Heart left ventricle (tissue), 16 donors: Measurements from ENCODE around the gene OSCP1. TPM values are rescaled to one million over a fixed set of nuclear protein-coding genes. Genes with fewer than 3 reads are reported as not detected.

Source experiments
- ATAC-seq, 4 donors: fragments of 200-7000 bp; cut with Tn5 transposase; one replicate each; pipeline ENCODE4 v1.9.1; 2020 to 2022; ENCODE audit warnings: moderate library complexity in 4 of 4, mild to moderate bottlenecking in 3 of 4, moderate number of reproducible peaks in 1 of 4
- DNase-seq, 5 donors: peaks; one replicate each; pipeline ENCODE4 v3.0.0-alpha.2; 2020
- H3K27ac ChIP-seq, 12 donors: fragments of 200-600 bp; sonication (generic) in 4 of 12; one replicate each; pipeline versions ENCODE4 v1.5.0 to v1.8.0; 2016 to 2022; ENCODE audit warnings: mild to moderate bottlenecking in 2 of 12
- H3K27me3 ChIP-seq, 9 donors: fragments of 200-600 bp; sonication (generic) in 2 of 9; one replicate each; pipeline versions ENCODE4 v1.5.1 to v1.8.0; 2016 to 2022; ENCODE audit warnings: mild to moderate bottlenecking in 3 of 9
- H3K36me3 ChIP-seq, 9 donors: fragments of 200-600 bp; sonication (generic) in 2 of 9; one replicate each; pipeline versions ENCODE4 v1.5.0 to v1.8.0; 2018 to 2022; ENCODE audit warnings: mild to moderate bottlenecking in 2 of 9
- H3K4me1 ChIP-seq, 12 donors: fragments of 200-600 bp; sonication (generic) in 4 of 12; one replicate each; pipeline versions ENCODE4 v1.5.0 to v1.8.0; 2016 to 2022; ENCODE audit warnings: mild to moderate bottlenecking in 3 of 12
- H3K4me3 ChIP-seq, 12 donors: fragments of 200-600 bp; sonication (generic) in 4 of 12; one replicate each; pipeline versions ENCODE4 v1.5.0 to v1.8.0; 2017 to 2022; ENCODE audit warnings: mild to moderate bottlenecking in 9 of 12, moderate library complexity in 4 of 12
- H3K9me3 ChIP-seq, 12 donors: fragments of 200-600 bp; sonication (generic) in 4 of 12; one replicate each; pipeline versions ENCODE4 v1.5.0 to v1.8.0; 2016 to 2022; ENCODE audit warnings: mild to moderate bottlenecking in 1 of 12
- POLR2A ChIP-seq, 2 donors: fragments of 450-650 bp; IDR thresholded peaks; one replicate each; pipeline ENCODE4 v1.6.1; 2017; ENCODE audit warnings: antibody characterized with exemption in 2 of 2, mild to moderate bottlenecking in 2 of 2, moderate library complexity in 2 of 2
- WGBS, 4 donors: extraction: QIAGEN DNeasy Blood & Tissue Kit in 2 of 4; methylation state at CpG; one replicate each; pipeline versions ENCODE4 v1.1.5 to v1.1.7; 2013 to 2018; 5-methylcytosine and 5-hydroxymethylcytosine counted together
- intact Hi-C, 10 donors: fragments of 100-400 bp; cut with DNase I; formaldehyde crosslinking; loops; one replicate each; pipeline versions ENCODE4 v1.11.1 to v1.14.2; 2022
- polyA plus RNA-seq, 2 donors: library from polyadenylated mRNA; stranded (reverse); fragments of 200-250 nt; gene quantifications; one replicate each; pipeline ENCODE4 v1.2.3, GENCODE V29; 2013
- total RNA-seq, 9 donors: library from RNA; depleted of rRNA in 2 of 9; stranded (reverse); fragments of >200 nt in 2 of 9; fragmentation: NEBNext Ultra II Directional in 3 of 9; extraction: Animal tissue kit (Norgen Biotek cat#: 25700) in 3 of 9; gene quantifications; one replicate each; pipeline versions ENCODE4 v1.1.0 to v1.2.4, GENCODE V29; 2016 to 2023
- TF ChIP-seq, protein P1 (sequence below), 12 donors: fragments of 200-600 bp; sonication (generic) in 4 of 12; IDR thresholded peaks; one replicate each; pipeline versions ENCODE4 v1.5.0 to v1.8.0; 2018 to 2022; ENCODE audit warnings: antibody characterized with exemption in 12 of 12, mild to moderate bottlenecking in 5 of 12
- donor health status: ischemic (EF 13 %, LVEDD 7.1; RV severe dilation, severe dysfunction).
- donor health status: healthy with polysubstance abuse.
- donor health status: DM: no; HTN: yes; CAD: no.
- donor health status: DM: no; HTN: no; CAD: no.
- donor health status: ischemic (EF 25% LVEDD 6.9; RV normal size, moderate dysfunction).
- donor health status: ischemic (EF 25% LVEDD 5.7; RV mildly dilated, moderate dysfunction).
- donor health status: healthy.
- donor health status: DM: yes; HTN: yes; CAD: no.
- donor health status: ischemic (EF 35%, LVEDD 5.7; RV mildly dilated, moderate dysfunction).
- donor health status: nonischemic (EF 11% LVEDD 7.7; RV severe dilation, severe dysfunction).
- donor health status: DM: yes; HTN: yes; CAD: no.
- donor health status: PGD.
- donor health status: ischemic (EF 29% LVEDD 5.4; RV normal size, mild dysfunction).
- donor health status: nonischemic (EF 23%, LVEDD 6.1; RV moderate dilation, normal function).

The OSCP1 gene
- total and polyA plus RNA-seq, 11 donors = 3.8 to 11.5 (median 6.0) TPM

DNA sequence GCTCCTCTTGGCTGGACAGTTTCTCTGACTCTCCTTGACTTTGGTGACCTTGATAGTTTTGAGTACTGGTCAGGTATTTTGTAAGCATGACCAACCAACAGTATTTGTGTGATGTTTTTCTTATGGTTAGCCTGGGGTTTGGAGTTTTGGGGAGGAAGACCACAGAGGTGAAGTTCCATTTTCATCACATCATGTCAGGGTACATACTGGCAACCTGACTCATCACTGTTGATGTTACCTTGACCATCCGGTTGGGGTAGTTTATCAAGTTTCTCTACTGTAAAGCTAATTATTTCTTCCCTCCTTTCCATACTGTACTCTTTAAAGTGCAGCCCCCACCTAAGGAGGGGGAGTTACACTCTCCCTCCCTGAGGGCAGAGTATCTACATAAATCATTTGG, 13.4 kb downstream of the OSCP1 start:
- TF ChIP-seq, protein P1, sequence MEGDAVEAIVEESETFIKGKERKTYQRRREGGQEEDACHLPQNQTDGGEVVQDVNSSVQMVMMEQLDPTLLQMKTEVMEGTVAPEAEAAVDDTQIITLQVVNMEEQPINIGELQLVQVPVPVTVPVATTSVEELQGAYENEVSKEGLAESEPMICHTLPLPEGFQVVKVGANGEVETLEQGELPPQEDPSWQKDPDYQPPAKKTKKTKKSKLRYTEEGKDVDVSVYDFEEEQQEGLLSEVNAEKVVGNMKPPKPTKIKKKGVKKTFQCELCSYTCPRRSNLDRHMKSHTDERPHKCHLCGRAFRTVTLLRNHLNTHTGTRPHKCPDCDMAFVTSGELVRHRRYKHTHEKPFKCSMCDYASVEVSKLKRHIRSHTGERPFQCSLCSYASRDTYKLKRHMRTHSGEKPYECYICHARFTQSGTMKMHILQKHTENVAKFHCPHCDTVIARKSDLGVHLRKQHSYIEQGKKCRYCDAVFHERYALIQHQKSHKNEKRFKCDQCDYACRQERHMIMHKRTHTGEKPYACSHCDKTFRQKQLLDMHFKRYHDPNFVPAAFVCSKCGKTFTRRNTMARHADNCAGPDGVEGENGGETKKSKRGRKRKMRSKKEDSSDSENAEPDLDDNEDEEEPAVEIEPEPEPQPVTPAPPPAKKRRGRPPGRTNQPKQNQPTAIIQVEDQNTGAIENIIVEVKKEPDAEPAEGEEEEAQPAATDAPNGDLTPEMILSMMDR (IDR thresholded peaks at IDR 0.05) = no peak
- no peak for TF ChIP-seq POLR2A (IDR thresholded peaks at IDR 0.05)
- H3K4me3 ChIP-seq = no peak overlapping the region
- ATAC-seq (no peak), DNase-seq (no peak)
- no peaks in the 10 kb centered on the region for H3K9me3 ChIP-seq
- no peak overlapping the region for H3K27ac ChIP-seq
- WGBS, 4 donors = 71 to 80% (median 77%) methylated on average over 1 of the region's 1 CpG
- H3K27me3 ChIP-seq = no peaks in the 10 kb centered on the region
- peaks cover 0 to 34% (median 6%) of the 10 kb centered on the region in 9 donors for H3K36me3 ChIP-seq
- intact Hi-C loops = no loop called here
- peaks cover 0 to 4% (median 0%) of the 10 kb centered on the region in 12 donors for H3K4me1 ChIP-seq

DNA sequence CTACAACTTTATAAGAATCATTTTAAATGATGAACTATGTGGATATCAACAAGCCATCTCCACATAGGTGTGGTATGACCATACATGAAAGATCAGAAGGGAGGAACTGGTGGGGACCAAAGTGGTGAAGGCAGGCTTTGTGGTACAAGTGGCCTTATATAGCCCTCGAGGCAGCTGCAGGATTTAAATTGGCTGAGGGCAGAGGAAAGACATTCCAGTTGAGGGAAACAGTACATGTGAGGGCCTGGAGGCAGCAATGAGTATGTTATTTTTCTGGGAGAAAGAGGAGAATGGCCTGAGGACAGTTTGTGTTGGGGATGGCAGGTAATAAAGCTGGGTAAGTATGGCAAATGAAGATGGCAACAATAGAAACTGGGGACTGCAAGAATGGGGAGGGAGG, 17.1 kb downstream of the OSCP1 start:
- WGBS, 4 donors = 28 to 60% (median 41%) methylated on average over 1 of the region's 1 CpG
- no peaks in the 10 kb centered on the region for H3K9me3 ChIP-seq
- H3K4me3 ChIP-seq = no peak overlapping the region
- no peaks in the 10 kb centered on the region for H3K27me3 ChIP-seq
- intact Hi-C loops = no loop called here
- peak overlapping the region in 1 of 12 donors; percentile 22 for H3K27ac ChIP-seq
- H3K4me1 ChIP-seq = peaks cover 0 to 4% (median 0%) of the 10 kb centered on the region in 12 donors
- ATAC-seq (no peak), DNase-seq (no peak)
- H3K36me3 ChIP-seq = peaks cover 0 to 41% (median 14%) of the 10 kb centered on the region in 9 donors
- no peak for TF ChIP-seq POLR2A (IDR thresholded peaks at IDR 0.05)
- TF ChIP-seq, protein P1 (IDR thresholded peaks at IDR 0.05) = no peak

DNA sequence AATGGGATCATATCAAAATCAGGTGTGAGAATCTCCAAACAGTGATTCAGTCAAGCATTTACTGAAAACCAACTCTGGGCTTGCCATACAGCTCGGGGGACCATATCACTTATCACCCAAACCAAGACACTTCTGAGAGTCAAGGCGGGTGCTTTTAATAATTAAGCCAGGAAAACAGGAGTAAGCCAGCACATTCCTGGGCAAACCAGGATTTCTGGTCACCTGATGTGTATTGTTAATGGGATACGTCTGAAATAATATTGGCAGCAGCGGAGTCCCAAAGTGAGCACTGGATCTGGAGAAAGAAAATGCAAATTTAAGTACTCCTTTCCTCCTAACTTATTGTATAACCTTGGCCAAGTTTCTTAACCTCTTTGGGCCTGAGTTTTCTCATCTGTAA, 17.6 kb downstream of the OSCP1 start:
- intact Hi-C loops = no loop called here
- peaks cover 0 to 4% (median 0%) of the 10 kb centered on the region in 12 donors for H3K4me1 ChIP-seq
- H3K27ac ChIP-seq = peak overlapping the region in 1 of 12 donors; percentile 22
- 59 to 69% (median 67%) methylated on average over 4 of the region's 4 CpGs for WGBS, 4 donors
- no peak for ATAC-seq
- TF ChIP-seq POLR2A (IDR thresholded peaks at IDR 0.05) = no peak
- TF ChIP-seq, protein P1 (IDR thresholded peaks at IDR 0.05) = no peak
- no peak for DNase-seq
- peaks cover 0 to 38% (median 12%) of the 10 kb centered on the region in 9 donors for H3K36me3 ChIP-seq
- H3K4me3 ChIP-seq = no peak overlapping the region
- H3K27me3 ChIP-seq = no peaks in the 10 kb centered on the region
- H3K9me3 ChIP-seq = no peaks in the 10 kb centered on the region

DNA sequence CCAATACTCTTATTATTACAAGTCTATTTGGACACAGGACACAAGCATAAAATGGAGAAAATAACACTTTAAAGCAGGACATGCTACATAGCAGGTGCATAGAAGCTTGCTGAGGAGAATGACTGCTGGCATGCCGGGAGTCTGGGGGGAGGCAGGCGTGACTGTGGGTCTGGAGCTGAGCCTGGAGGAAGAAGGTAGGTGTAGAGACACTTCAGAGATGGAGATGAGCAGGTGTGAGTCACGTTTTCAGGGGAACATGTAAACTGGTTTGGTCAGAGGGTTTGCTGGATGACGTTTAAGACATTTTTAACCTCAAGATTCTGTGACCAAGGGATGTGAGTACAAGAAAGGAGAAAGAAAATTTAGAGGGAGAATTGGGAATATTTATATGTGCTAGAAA, 24.5 kb downstream of the OSCP1 start:
- DNase-seq (no peak), ATAC-seq (no peak)
- H3K27me3 ChIP-seq = no peaks in the 10 kb centered on the region
- H3K4me3 ChIP-seq = no peak overlapping the region
- 80 to 84% (median 81%) methylated on average over 4 of the region's 4 CpGs for WGBS, 4 donors
- H3K27ac ChIP-seq = no peak overlapping the region
- peaks cover 0 to 46% (median 15%) of the 10 kb centered on the region in 9 donors for H3K36me3 ChIP-seq
- no peaks in the 10 kb centered on the region for H3K9me3 ChIP-seq
- no peak for TF ChIP-seq POLR2A (IDR thresholded peaks at IDR 0.05)
- TF ChIP-seq, protein P1 (IDR thresholded peaks at IDR 0.05) = no peak
- H3K4me1 ChIP-seq = peaks cover 0 to 3% (median under 1%) of the 10 kb centered on the region in 12 donors
- intact Hi-C loops = no loop called here
